GM18511 (cell line): ENCODE measurements around the gene ZNG1B.
"Not testable (repeated sequence)": the region's sequence is repeated elsewhere in the genome, so short reads cannot be mapped to it uniquely, and the experiment has no call there.

Source experiments
- ATAC-seq: cut with Tn5 transposase; IDR thresholded peaks from one replicate; pipeline ENCODE4 v1.9.1; 2021; ENCODE audit warnings: mild to moderate bottlenecking, moderate library complexity; ENCODE audit not compliant: unreplicated experiment

ZNG1B gene

GRCh38 chr2:113437508-113438465 lies at the start of gene ZNG1B:
ZNG1B (plus strand) TSS chr2:113437691; CDS start chr2:113437869, 178 bp downstream.
- not testable (repeated sequence) for ATAC-seq

GRCh38 chr2:113390124-113390849 lies 47.2 kb upstream of the ZNG1B start:
- peak; percentile 91 for ATAC-seq

- ATAC-seq: no peak
Measured at GRCh38 chr2:113391073-113391472, 46.4 kb upstream of the ZNG1B start.

GRCh38 chr2:113406114-113406513 lies 31.4 kb upstream of the ZNG1B start:
- ATAC-seq: peak; percentile 46

GRCh38 chr2:113407446-113408099 lies 29.9 kb upstream of the ZNG1B start:
- ATAC-seq: no peak

GRCh38 chr2:113411725-113412352 lies 25.7 kb upstream of the ZNG1B start:
- not testable (repeated sequence) for ATAC-seq

GRCh38 chr2:113412774-113413173 lies 24.7 kb upstream of the ZNG1B start:
- ATAC-seq: not testable (repeated sequence)

- ATAC-seq: not testable (repeated sequence)
Measured at GRCh38 chr2:113431773-113432172, 5.7 kb upstream of the ZNG1B start.

- ATAC-seq: not testable (repeated sequence)
Measured at GRCh38 chr2:113433468-113433867, 4.0 kb upstream of the ZNG1B start.

GRCh38 chr2:113465770-113466169 lies 28.3 kb downstream of the ZNG1B start:
- ATAC-seq: not testable (repeated sequence)

GRCh38 chr2:113476688-113477368 lies 39.3 kb downstream of the ZNG1B start:
- ATAC-seq: not testable (repeated sequence)

- ATAC-seq: not testable (repeated sequence)
Measured at GRCh38 chr2:113496527-113496926, 59.0 kb downstream of the ZNG1B start.

- ATAC-seq: not testable (repeated sequence)
Measured at GRCh38 chr2:113498365-113498764, 60.9 kb downstream of the ZNG1B start, which contains the start of gene FOXD4L1. FOXD4L1 (plus strand) TSS chr2:113498665; CDS start chr2:113499257, 592 bp downstream.

GRCh38 chr2:113499019-113499885 lies 61.8 kb downstream of the ZNG1B start:
- ATAC-seq: not testable (repeated sequence)

- ATAC-seq: not testable (repeated sequence)
Measured at GRCh38 chr2:113499886-113500722, 62.6 kb downstream of the ZNG1B start.

GRCh38 chr2:113500723-113501038 lies 63.2 kb downstream of the ZNG1B start:
- ATAC-seq: not testable (repeated sequence)

- peak; percentile 32 for ATAC-seq
Measured at GRCh38 chr2:113502216-113503093, 65.0 kb downstream of the ZNG1B start.
